HEK293 (cell line): Measurements from ENCODE around the gene MRPS16.

Source experiments
- ZNF394 ChIP-seq: fragments of 450-650 bp; formaldehyde crosslinking; IDR thresholded peaks from 2 replicates; pipeline ENCODE4 v1.5.1; 2016; ENCODE audit warnings: missing biosample characterization, missing genetic modification characterization, mild to moderate bottlenecking, moderate library complexity, borderline replicate concordance
- ZNF701 ChIP-seq: fragments of 450-650 bp; formaldehyde crosslinking; IDR thresholded peaks from 2 replicates; pipeline ENCODE4 v1.5.1; 2016; ENCODE audit warnings: missing biosample characterization, missing genetic modification characterization

DNA sequence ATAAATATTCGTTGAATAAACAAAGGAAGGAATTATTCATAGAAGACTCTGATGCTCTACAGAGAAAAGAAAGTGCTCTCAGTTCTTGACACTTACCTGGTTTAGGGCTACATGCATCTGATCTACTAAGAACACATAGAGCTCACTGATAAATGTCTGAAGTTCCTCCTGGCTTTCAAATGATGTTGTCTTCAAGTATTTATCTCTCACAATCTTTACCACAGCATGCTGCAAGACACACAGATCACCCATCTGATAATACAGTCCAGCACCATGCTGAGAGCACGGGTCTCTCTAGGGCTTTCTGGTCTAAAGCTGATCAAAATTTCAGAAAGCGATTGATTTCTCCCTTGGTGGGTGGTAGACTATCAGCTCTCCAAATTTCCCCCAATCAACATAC lies 44.5 kb upstream of the MRPS16 start:
- TF ChIP-seq ZNF394 (tag by site-specific recombination), result no peak
- no peak for TF ChIP-seq ZNF701 (tag by site-specific recombination)
